Coronary artery (tissue), 2 donors: ENCODE results near the gene GTPBP1.

ENCODE experiments used
- DNase-seq: peaks from one replicate; pipeline ENCODE4 v3.0.0-alpha.2; 2017; ENCODE audit warnings: low spot score
- H3K27ac ChIP-seq, 2 donors: fragments of 200-600 bp; sonication (generic); one replicate each; pipeline ENCODE4 v1.5.1; 2016 to 2019
- H3K4me3 ChIP-seq: fragments of 200-600 bp; sonication (generic); 2 replicates; pipeline ENCODE4 v1.5.1; 2016; ENCODE audit warnings: mild to moderate bottlenecking, moderate library complexity
- TF ChIP-seq, protein P1 (sequence below): fragments of 200-600 bp; sonication (generic); IDR thresholded peaks from one replicate; pipeline ENCODE4 v1.5.1; 2019; ENCODE audit warnings: antibody characterized with exemption

GTPBP1 gene

DNA sequence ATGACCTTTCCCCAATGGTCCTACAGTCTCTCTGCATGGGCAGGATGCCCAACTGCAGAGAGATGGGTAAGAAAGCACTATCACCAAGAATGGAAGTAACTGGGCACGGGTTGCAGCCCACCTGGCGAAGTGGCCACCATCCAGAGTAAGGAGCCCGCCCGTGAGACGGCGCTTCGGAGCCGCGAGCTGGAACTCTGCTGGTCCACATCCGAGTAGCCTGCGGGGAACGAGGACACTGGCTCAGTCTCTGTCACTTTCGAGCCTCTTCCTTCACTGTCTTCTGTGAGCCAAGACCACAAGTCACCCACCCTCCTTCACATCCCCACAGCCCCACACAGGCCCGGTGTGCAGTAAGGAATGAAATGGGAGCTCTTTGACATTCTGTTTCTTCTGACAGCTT lies 44.4 kb downstream of the GTPBP1 start:
- peak overlapping the region in 1 of 2 donors; percentile 26 for H3K27ac ChIP-seq

DNA sequence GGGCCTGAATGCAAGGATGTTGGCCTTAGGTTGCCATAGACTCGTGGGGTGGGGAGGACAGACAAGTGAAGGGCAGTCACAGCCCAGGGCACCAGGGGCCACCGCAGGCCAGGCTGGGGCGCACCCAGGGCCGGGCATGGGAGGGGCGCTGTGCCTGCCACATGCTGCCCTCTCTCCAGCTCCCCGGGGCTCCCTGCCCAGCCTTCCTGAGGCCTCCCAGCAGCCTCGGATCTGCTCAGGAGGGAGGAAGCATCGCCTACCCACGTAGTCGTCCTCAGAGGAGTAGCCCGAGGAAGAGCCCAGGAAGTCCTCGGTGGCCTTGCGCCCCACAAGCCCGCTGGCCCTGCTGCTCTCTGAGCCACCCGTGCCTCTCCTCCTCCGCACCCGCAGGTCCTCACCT lies 44.9 kb downstream of the GTPBP1 start:
- no peak for DNase-seq
- Histone ChIP-seq H3K27ac (peak overlapping the region in 1 of 2 donors; percentile 26), H3K4me3 (no peak overlapping the region)
- TF ChIP-seq, protein P1, sequence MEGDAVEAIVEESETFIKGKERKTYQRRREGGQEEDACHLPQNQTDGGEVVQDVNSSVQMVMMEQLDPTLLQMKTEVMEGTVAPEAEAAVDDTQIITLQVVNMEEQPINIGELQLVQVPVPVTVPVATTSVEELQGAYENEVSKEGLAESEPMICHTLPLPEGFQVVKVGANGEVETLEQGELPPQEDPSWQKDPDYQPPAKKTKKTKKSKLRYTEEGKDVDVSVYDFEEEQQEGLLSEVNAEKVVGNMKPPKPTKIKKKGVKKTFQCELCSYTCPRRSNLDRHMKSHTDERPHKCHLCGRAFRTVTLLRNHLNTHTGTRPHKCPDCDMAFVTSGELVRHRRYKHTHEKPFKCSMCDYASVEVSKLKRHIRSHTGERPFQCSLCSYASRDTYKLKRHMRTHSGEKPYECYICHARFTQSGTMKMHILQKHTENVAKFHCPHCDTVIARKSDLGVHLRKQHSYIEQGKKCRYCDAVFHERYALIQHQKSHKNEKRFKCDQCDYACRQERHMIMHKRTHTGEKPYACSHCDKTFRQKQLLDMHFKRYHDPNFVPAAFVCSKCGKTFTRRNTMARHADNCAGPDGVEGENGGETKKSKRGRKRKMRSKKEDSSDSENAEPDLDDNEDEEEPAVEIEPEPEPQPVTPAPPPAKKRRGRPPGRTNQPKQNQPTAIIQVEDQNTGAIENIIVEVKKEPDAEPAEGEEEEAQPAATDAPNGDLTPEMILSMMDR: no peak

More for the DNA sequence above, 44.4 kb downstream of the GTPBP1 start:
- no peak overlapping the region for H3K4me3 ChIP-seq
- TF ChIP-seq, protein P1: no peak
- DNase-seq: no peak

DNA sequence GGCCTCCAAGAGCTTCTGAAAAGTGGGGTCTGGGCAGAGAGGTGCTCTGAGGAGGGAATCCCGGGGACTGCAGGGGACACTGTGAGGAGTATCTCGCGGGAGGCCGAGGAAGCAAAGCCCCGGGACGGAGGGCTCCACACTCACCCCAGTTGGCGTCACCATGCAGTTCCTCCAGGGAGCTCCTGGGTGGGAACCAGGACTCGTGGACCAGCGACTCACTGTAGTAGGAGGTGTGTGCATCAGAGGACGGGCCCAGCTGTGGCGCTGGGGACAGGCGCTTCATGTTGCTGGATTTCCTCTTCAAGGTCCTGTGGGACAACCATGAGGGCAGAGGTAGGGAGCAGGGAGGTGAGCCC lies 45.3 kb downstream of the GTPBP1 start:
- H3K27ac ChIP-seq: peak overlapping the region; percentile 20 to 43
- DNase-seq: no peak
- TF ChIP-seq, protein P1: no peak
- no peak overlapping the region for H3K4me3 ChIP-seq

DNA sequence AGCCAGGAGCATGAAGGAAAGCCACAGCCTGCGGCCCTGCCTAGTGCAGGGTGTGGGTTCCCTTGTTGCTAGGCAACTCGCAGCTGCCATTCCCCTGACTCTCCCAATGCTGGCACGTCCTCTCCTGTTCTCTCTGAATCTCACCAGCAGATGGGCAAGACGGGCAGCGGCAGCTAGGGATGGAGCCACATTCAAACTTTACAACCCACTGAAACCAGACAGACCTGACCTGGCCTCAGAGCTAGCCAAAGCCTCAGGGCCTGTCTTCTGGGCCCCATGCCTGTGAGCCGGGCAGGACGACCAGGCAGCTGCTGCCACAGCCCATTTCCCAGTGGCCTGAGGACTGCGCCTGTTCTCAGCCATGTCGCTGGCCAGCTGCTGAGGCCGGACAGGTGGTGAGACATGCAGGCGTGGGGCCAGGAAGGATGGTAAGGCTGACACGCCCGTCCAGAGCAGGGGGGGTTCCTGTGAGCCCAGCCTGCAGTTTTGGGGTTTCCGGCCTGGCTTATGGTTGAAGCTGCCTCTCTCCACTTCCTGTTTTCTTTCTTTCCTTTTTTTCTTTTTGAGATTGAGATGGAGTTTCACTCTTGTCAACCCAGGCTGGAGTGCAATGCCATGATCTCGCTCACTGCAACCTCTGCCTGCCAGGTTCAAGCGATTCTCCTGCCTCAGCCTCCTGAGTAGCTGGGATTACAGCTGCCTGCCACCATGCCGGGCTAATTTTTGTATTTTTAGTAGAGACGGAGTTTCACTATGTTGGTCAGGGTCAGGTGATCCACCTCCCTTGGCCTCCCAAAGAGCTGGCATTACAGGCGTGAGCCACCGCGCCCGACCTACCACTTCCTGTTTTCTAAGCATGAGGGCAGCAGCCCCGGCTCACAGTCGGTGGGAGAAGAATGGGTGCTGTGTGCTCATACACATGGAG lies 45.9 kb downstream of the GTPBP1 start:
- TF ChIP-seq, protein P1: no peak
- peak overlapping the region; percentile 19 for H3K4me3 ChIP-seq
- H3K27ac ChIP-seq: peak overlapping the region; percentile 40 to 43
- no peak for DNase-seq

- peak overlapping the region; percentile 97 to 100 for H3K27ac ChIP-seq
- DNase-seq: peak; percentile 95
- TF ChIP-seq, protein P1: no peak
- H3K4me3 ChIP-seq: peak overlapping the region; percentile 94
Measured at GRCh38 chr22:38753948-38754750, 48.4 kb downstream of the GTPBP1 start.

DNA sequence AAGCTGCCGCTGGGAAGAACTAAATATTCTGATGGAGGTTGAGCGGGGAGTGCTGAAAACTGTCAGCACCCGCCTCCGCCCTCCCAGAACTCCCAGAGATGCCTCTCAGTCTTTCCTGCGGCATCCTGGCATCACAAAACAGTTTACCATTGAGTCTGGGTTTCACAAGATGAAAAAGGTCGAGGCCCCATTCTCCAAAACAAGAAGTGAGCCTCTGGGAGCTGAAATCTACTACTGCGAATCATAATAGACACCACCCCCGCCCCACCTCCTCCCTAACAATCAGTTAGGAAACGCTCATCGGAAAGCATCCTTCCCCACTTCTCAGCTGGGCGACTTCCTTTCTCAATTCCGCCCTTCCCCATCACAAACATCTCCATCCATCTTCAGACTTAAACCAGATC lies 49.0 kb downstream of the GTPBP1 start:
- no peak for DNase-seq
- Histone ChIP-seq H3K4me3 (peak overlapping the region; percentile 94), H3K27ac (peak overlapping the region; percentile 97 to 100)
- TF ChIP-seq, protein P1: no peak
